Measurements from ENCODE around the gene MRPL45.

- no peak for TF ChIP-seq CTCF (IDR thresholded peaks at IDR 0.05)
- no peak for TF ChIP-seq CREB1 (CRISPR knock-in tag; IDR thresholded peaks at IDR 0.05)
- TF ChIP-seq ZNF423 (CRISPR knock-in tag; IDR thresholded peaks at IDR 0.05): no peak
- TF ChIP-seq IRF2 (CRISPR knock-in tag; IDR thresholded peaks at IDR 0.05; ENCODE audit: borderline replicate concordance, low read depth): no peak
- TF ChIP-seq FOXP4 (CRISPR knock-in tag; IDR thresholded peaks at IDR 0.05): no peak
These were observed 47.4 kb downstream of the MRPL45 start for GRCh38 chr17:38344420-38344745.
